ENCODE data around the gene DLX3. TPM values are rescaled to one million over a fixed set of nuclear protein-coding genes. Genes with fewer than 3 reads are reported as not detected.

The DLX3 gene
- total RNA-seq, 1 donor from 2014 or later: not detected

- ATAC-seq: no peak
- peak; percentile 25 for DNase-seq (ENCODE audit: missing footprints)
- intact Hi-C loops (cut with DNase I): no loop called here
Measured at GRCh38 chr17:49980703-49981197, 14.3 kb downstream of the DLX3 start.

DNA sequence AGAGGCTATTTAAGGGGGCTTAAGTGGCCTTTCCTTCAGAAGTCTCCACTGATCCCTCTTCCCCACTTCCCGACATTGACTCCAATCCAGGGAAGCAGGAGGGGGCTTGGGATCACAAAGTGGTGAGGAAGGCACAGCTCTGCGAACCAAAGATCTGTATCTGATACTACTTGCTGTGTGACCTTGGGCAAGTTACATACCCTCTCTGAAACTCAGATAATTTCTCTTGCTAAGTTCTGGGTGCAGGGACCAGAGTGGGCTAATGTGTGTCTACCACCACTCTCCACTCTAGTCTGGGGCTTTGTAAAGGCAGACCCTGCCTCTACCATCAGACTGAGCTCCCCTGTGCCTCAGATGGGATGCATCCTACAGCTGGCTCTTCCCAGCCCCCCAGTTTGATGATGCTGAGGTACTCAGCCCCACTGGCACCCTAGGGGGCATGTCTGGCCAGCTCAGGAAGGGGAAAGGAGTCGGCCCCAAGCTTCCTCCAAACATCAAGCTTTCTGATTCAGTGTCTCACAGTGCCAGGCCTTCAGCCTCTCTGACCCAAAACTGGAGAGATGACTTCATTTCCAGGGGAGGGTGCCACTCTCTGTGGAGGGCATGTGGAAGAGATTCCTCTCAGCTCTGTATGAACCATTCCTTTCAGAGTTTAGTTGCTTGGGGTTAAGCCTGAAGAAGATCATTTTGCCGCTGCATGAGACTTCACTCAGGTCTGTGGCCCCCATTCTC is 15.1 kb downstream of the DLX3 start:
- ATAC-seq (no peak), DNase-seq (ENCODE audit: missing footprints) (no peak)
- intact Hi-C loops (cut with DNase I): no loop called here

GRCh38 chr17:49978501-49978900 is 16.5 kb downstream of the DLX3 start:
- ATAC-seq: no peak
- intact Hi-C loops (cut with DNase I): no loop called here
- peak; percentile 57 for DNase-seq (ENCODE audit: missing footprints)

GRCh38 chr17:49977463-49978389 is 17.3 kb downstream of the DLX3 start:
- intact Hi-C loops (cut with DNase I): no loop called here
- ATAC-seq (no peak), DNase-seq (ENCODE audit: missing footprints) (peak; percentile 33)

DNA sequence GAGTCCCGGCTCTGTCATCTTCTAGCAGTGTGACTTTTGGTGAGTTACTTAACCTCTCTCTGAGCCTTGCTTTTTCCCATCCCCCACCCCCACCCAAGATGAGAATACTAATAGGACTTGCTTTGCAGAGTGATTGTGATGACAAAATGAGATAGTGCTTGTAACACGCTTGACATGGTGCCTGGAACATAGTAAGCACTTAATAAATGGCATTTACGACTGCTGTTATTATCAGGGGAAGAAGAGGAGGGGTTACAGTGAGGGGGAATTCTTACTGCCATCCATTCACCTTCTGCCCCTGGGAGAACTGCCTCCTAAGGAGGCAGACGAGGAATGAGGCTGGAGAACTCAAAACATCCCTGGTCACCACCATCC is 18.2 kb downstream of the DLX3 start:
- DNase-seq (ENCODE audit: missing footprints): no peak
- intact Hi-C loops (cut with DNase I): no loop called here
- ATAC-seq: no peak

- DNase-seq (ENCODE audit: missing footprints): peak; percentile 15
- intact Hi-C loops (cut with DNase I): no loop called here
- ATAC-seq: no peak
Measured at GRCh38 chr17:49976163-49976827, 18.7 kb downstream of the DLX3 start.

GRCh38 chr17:49975531-49975930 is 19.5 kb downstream of the DLX3 start:
- peak; percentile 17 for DNase-seq (ENCODE audit: missing footprints)
- intact Hi-C loops (cut with DNase I): no loop called here
- no peak for ATAC-seq

GRCh38 chr17:49973271-49973615 is 21.8 kb downstream of the DLX3 start:
- DNase-seq (ENCODE audit: missing footprints): no peak
- intact Hi-C loops (cut with DNase I): no loop called here

DNA sequence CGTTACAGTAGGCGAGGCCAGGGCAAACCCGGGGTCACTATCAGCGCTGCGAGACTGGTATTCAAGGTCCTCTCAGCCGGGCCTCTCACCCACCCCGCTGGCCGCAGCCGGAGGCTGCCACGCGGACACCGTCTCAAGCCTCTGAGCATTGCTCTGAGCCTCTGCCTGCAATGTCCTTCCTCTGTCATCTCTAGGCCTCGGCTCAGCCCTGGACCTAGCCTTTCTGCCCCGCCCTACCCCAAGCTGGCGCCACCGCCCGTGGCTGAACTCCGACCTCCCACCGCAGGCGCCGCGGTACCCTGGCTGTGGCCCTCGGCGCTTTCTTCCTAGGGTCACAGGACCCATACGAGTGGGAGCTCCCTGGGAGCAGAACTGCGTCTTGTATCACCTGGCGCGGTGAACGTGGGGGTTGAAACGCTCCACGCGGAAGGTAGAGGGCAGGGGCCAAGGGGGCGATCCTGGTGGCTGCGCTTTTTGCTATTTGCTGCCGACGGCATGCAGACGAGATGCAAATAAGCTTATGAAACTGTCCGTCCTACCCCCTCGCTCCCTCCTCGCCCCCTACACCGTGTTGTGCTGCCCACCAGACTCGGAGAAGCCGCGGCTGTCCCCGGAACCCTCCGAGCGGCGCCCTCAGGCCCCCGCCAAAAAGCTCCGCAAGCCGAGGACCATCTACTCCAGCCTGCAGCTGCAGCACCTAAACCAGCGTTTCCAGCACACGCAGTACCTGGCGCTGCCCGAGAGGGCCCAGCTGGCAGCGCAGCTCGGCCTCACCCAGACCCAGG is 22.3 kb downstream of the DLX3 start:
- intact Hi-C loops (cut with DNase I): no loop called here
- ATAC-seq: no peak
- DNase-seq (ENCODE audit: missing footprints): peak; percentile 46

More at GRCh38 chr17:49973271-49973615, 21.8 kb downstream of the DLX3 start:
- ATAC-seq: no peak

- intact Hi-C loops (cut with DNase I): no loop called here
- DNase-seq (ENCODE audit: missing footprints): peak; percentile 63
- ATAC-seq: no peak
Measured at GRCh38 chr17:49971848-49972485, 23.1 kb downstream of the DLX3 start.

DNA sequence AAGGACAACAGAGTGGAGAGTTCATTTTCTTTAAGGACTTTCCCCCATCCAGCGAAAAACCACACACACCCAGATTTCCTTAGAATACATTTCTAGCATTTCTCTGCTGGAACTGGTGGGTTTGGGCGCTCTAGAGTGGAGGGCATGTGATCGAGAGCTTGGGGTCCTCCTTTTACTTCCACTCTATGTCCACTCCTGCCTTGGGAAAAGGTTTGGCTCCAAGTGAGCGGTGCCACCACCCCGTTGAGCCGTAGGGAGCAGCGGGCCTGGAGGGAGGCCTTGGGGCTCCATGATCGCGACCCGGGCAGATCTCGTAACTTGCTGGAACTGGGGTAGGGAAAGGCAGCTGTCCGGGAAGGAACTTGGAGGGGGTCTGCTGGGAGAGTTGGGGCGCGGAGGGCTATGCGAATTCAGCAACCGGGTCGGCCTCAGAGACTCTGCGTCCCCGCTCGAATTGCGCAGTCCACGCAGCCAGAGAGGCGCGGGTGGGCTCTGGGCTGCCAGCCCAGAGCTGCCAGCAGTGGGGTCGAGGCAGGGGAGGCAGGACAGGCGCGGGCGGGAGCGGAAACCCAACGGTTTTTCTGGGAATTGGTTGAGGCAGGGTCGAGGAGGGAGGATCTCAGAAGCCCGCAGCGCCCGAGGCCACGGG is 23.7 kb downstream of the DLX3 start:
- no peak for ATAC-seq
- intact Hi-C loops (cut with DNase I): no loop called here
- no peak for DNase-seq (ENCODE audit: missing footprints)

- DNase-seq (ENCODE audit: missing footprints): no peak
- ATAC-seq: no peak
- intact Hi-C loops (cut with DNase I): no loop called here
Measured at GRCh38 chr17:49970498-49970897, 24.5 kb downstream of the DLX3 start.

- intact Hi-C loops (cut with DNase I): no loop called here
- ATAC-seq: no peak
- peak; percentile 25 for DNase-seq (ENCODE audit: missing footprints)
Measured at GRCh38 chr17:49969795-49970389, 25.1 kb downstream of the DLX3 start.

DNA sequence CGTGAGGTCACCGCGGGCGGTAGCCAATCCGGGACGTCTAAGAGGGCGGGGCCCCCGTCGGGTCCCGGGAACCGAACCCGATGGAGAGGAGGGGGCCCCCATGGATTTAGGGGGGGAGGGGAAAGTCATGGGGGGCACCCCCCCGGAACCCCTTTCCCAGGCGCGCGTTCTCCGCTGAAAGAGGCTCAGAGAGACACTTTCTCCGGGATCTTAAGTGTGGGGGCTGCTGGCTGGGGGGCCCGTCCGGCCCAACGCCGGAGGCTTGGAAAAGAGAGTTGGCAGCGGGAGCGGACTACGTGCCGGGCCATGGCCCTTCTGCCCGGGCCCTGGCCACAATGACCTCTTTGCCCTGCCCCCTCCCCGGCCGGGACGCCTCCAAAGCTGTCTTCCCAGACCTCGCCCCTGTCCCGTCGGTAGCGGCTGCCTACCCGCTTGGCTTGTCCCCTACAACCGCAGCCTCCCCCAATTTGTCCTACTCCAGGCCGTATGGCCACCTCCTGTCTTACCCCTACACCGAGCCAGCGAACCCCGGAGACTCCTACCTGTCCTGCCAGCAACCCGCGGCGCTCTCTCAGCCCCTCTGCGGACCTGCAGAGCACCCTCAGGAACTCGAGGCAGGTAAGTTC is 25.8 kb downstream of the DLX3 start, which contains the start of gene DLX4:
Gene DLX4 (plus strand): TSS at position 57 of the 626 bp plus-strand sequence. CDS start 279 bp downstream, at position 336.
- intact Hi-C loops (cut with DNase I): no loop called here
- ATAC-seq (no peak), DNase-seq (ENCODE audit: missing footprints) (peak; percentile 85)

DNA sequence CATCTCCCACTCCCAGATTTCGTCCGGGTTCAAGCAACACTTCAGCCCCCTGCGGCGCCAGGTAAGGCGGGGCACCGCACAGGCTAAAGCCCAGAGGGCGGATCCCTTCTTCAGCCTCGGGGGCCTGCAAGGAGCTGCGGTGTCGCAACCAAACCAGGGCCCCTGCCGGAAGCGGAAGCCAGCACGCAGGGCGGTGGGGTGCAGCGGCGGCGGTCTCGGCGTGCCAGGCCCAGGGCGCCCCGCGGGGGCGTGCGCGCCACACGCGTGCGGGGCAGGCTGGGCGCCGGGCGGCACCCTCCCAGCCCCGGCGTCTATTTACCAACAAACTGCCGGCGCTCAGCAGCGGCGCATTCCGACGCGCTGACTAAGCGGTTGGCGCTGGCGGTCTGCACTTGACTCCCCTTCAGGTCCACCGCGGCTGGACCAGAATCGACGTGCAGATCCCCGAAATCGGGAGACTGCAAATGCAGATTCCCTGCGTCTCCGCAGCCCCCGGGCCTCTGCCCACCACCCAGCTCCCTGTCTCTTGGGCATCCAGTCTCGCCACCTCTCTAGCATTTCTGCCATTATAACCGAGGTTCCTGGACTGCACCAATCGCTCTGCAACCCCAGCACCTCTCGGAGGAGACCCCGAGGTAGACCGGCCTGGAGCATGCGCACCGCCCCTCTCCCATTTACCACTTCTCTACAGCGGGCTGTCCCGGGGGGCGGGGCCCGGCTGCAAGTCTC is 26.5 kb downstream of the DLX3 start:
- intact Hi-C loops (cut with DNase I): no loop called here
- DNase-seq (ENCODE audit: missing footprints): peak; percentile 82
- peak; percentile 68 for ATAC-seq
